ENCODE data around the gene MYBPHL. TPM values are rescaled to one million over a fixed set of nuclear protein-coding genes. Genes with fewer than 3 reads are reported as not detected.

MYBPHL gene
- total and polyA plus RNA-seq, 2 of the 13 experiments (the other 11 are each of a cell fraction or from before 2014, with no cell fraction given): 3.7 to 3.8 TPM

- TF ChIP-seq, protein P1, sequence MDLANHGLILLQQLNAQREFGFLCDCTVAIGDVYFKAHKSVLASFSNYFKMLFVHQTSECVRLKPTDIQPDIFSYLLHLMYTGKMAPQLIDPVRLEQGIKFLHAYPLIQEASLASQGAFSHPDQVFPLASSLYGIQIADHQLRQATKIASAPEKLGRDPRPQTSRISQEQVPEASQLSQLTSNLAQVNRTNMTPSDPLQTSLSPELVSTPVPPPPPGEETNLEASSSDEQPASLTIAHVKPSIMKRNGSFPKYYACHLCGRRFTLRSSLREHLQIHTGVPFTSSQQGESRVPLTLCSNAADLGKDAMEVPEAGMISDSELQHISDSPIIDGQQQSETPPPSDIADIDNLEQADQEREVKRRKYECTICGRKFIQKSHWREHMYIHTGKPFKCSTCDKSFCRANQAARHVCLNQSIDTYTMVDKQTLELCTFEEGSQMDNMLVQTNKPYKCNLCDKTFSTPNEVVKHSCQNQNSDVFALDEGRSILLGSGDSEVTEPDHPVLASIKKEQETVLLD (CRISPR knock-in tag; IDR thresholded peaks at IDR 0.05; ENCODE audit: low read depth): no peak
- TF ChIP-seq ZNF768 (CRISPR knock-in tag; IDR thresholded peaks at IDR 0.05) (no peak), LCORL (IDR thresholded peaks at IDR 0.05) (no peak), LCORL (CRISPR knock-in tag; IDR thresholded peaks at IDR 0.05) (peak; percentile 68), ZHX2 (IDR thresholded peaks at IDR 0.05; ENCODE audit: low read depth) (no peak), ZHX2 (CRISPR knock-in tag; IDR thresholded peaks at IDR 0.05; ENCODE audit: borderline replicate concordance) (no peak), FOXA3 (CRISPR knock-in tag; IDR thresholded peaks at IDR 0.05) (no peak), ZNF572 (CRISPR knock-in tag; IDR thresholded peaks at IDR 0.05) (no peak), ZFAT (CRISPR knock-in tag; conservative IDR thresholded peaks at IDR 0.05) (no peak), ZBTB7B (CRISPR knock-in tag; IDR thresholded peaks at IDR 0.05) (peak; percentile 86), CEBPG (CRISPR knock-in tag; IDR thresholded peaks at IDR 0.05) (no peak), KLF16 (CRISPR knock-in tag; IDR thresholded peaks at IDR 0.05) (0 out of 4 replicates have a peak, but pooled peaks of 1 of the 2 experiments have one; percentile 21), TRIM22 (IDR thresholded peaks at IDR 0.05) (no peak), CCAR2 (optimal IDR thresholded peaks at IDR 0.05; ENCODE audit: low read depth, low read length) (no peak), MXD3 (CRISPR knock-in tag; IDR thresholded peaks at IDR 0.05) (no peak), BRF2 (CRISPR knock-in tag; IDR thresholded peaks at IDR 0.05) (no peak), ZNF432 (CRISPR knock-in tag; IDR thresholded peaks at IDR 0.05; ENCODE audit: borderline replicate concordance) (no peak)
Measured at GRCh38 chr1:109253803-109254620, 52.8 kb downstream of the MYBPHL start (continued).
